Liver (tissue), 9 donors: ENCODE data around the gene WDR5. TPM values are rescaled to one million over a fixed set of nuclear protein-coding genes. Genes with fewer than 3 reads are reported as not detected.

ENCODE experiments used
- DNase-seq: peaks from one replicate; pipeline ENCODE4 v3.0.0-alpha.2; 2017; ENCODE audit warnings: low spot score
- H3K27ac ChIP-seq, 2 donors: one replicate each; pipeline ENCODE4 v1.7.0; 2013; ENCODE audit warnings: inconsistent platforms in 2 of 2, low read length in 2 of 2, control low read depth in 1 of 2, low read depth in 1 of 2, mild to moderate bottlenecking in 1 of 2
- H3K27me3 ChIP-seq, 4 donors: one replicate each; pipeline versions ENCODE4 v1.6.1 to v1.7.0; 2013; ENCODE audit warnings: low read length in 3 of 4, inconsistent platforms in 1 of 4, mild to moderate bottlenecking in 1 of 4, moderate library complexity in 1 of 4; ENCODE audit not compliant: control insufficient read depth in 4 of 4, insufficient read depth in 4 of 4
- H3K36me3 ChIP-seq, 4 donors: one replicate each; pipeline versions ENCODE4 v1.6.1 to v1.7.0; 2013; ENCODE audit warnings: low read length in 3 of 4, mild to moderate bottlenecking in 3 of 4, low read depth in 1 of 4, moderate library complexity in 1 of 4; ENCODE audit not compliant: control insufficient read depth in 4 of 4, insufficient read depth in 3 of 4
- H3K4me1 ChIP-seq, 4 donors: one replicate each; pipeline versions ENCODE4 v1.6.1 to v1.7.0; 2013; ENCODE audit warnings: low read length in 3 of 4, mild to moderate bottlenecking in 3 of 4, moderate library complexity in 1 of 4; ENCODE audit not compliant: control insufficient read depth in 4 of 4, insufficient read depth in 4 of 4
- H3K4me3 ChIP-seq, 3 donors: one replicate each; pipeline versions ENCODE4 v1.6.1 to v1.7.0; 2013; ENCODE audit warnings: low read length in 3 of 3, control low read depth in 1 of 3, low read depth in 1 of 3, mild to moderate bottlenecking in 1 of 3
- H3K9ac ChIP-seq, 2 donors: one replicate each; pipeline ENCODE4 v1.7.0; 2013; ENCODE audit warnings: low read length in 2 of 2, mild to moderate bottlenecking in 2 of 2, moderate library complexity in 2 of 2, control low read depth in 1 of 2, low read depth in 1 of 2
- H3K9me3 ChIP-seq, 4 donors: one replicate each; pipeline versions ENCODE4 v1.6.1 to v1.7.0; 2013; ENCODE audit warnings: low read length in 3 of 4; ENCODE audit not compliant: control insufficient read depth in 4 of 4
- CTCF ChIP-seq: fragments of 150-350 bp; IDR thresholded peaks from 2 replicates; pipeline ENCODE4 v1.5.1; 2017; ENCODE audit warnings: improper control_type of control experiment, low read depth, low read length; ENCODE audit not compliant: missing input control
- EGR1 ChIP-seq, 2 donors: IDR thresholded peaks; 2 replicates each; pipeline ENCODE4 v1.6.1; 2016 to 2018; ENCODE audit warnings: antibody characterized with exemption in 2 of 2, low read depth in 2 of 2
- FOXA1 ChIP-seq: IDR thresholded peaks from 2 replicates; pipeline ENCODE4 v1.6.1; 2016; ENCODE audit warnings: antibody characterized with exemption
- FOXA2 ChIP-seq: IDR thresholded peaks from 2 replicates; pipeline ENCODE4 v1.6.1; 2016; ENCODE audit warnings: antibody characterized with exemption
- GABPA ChIP-seq, 2 donors: IDR thresholded peaks in 1 of 2; conservative IDR thresholded peaks in 1 of 2; 2 replicates each; pipeline ENCODE4 v1.6.1; 2016; ENCODE audit warnings: antibody characterized with exemption in 2 of 2, mild to moderate bottlenecking in 1 of 2, moderate library complexity in 1 of 2
- HNF4A ChIP-seq, 2 donors: conservative IDR thresholded peaks; 2 replicates each; pipeline ENCODE4 v1.6.1; 2016; ENCODE audit warnings: antibody characterized with exemption in 2 of 2, mild to moderate bottlenecking in 2 of 2
- HNF4G ChIP-seq: IDR thresholded peaks from 2 replicates; pipeline ENCODE4 v1.6.1; 2016; ENCODE audit warnings: antibody characterized with exemption
- JUND ChIP-seq, 2 donors: IDR thresholded peaks; 2 replicates each; pipeline ENCODE4 v1.6.1; 2016; ENCODE audit warnings: antibody characterized with exemption in 2 of 2
- MAX ChIP-seq: IDR thresholded peaks from 2 replicates; pipeline ENCODE4 v1.6.1; 2016; ENCODE audit warnings: antibody characterized with exemption
- NR2F2 ChIP-seq: IDR thresholded peaks from 2 replicates; pipeline ENCODE4 v1.6.1; 2016; ENCODE audit warnings: antibody characterized with exemption
- RAD21 ChIP-seq, 2 donors: IDR thresholded peaks; 2 replicates each; pipeline ENCODE4 v1.6.1; 2016; ENCODE audit warnings: antibody characterized with exemption in 2 of 2, mild to moderate bottlenecking in 2 of 2
- RXRA ChIP-seq, 2 donors: IDR thresholded peaks; 2 replicates each; pipeline ENCODE4 v1.6.1; 2017 to 2018; ENCODE audit warnings: antibody characterized with exemption in 2 of 2, mild to moderate bottlenecking in 1 of 2
- SP1 ChIP-seq: IDR thresholded peaks from 2 replicates; pipeline ENCODE4 v1.6.1; 2018; ENCODE audit warnings: antibody characterized with exemption, mild to moderate bottlenecking
- TAF1 ChIP-seq: conservative IDR thresholded peaks from 2 replicates; pipeline ENCODE4 v1.6.1; 2016; ENCODE audit warnings: antibody characterized with exemption, mild to moderate bottlenecking
- WGBS: extraction: QIAGEN DNeasy Blood & Tissue Kit; methylation state at CpG from one replicate; pipeline ENCODE4 v1.1.7; 2013; 5-methylcytosine and 5-hydroxymethylcytosine counted together
- polyA plus RNA-seq, 2 donors: library from polyadenylated mRNA; stranded (reverse) in 1 of 2; unstranded in 1 of 2; fragments of 200-250 nt in 1 of 2; fragments of >200 nt in 1 of 2; fragmentation: Nextera tagmentation in 1 of 2; extraction: Ambion mirVana in 1 of 2; gene quantifications; one replicate each; pipeline versions ENCODE4 v1.2.1 to v1.2.3, GENCODE V29; 2013 to 2015
- total RNA-seq, 2 donors: library from RNA; depleted of rRNA; stranded (reverse); fragments of >200 nt; gene quantifications; one replicate each; pipeline ENCODE4 v1.2.3, GENCODE V29; 2014
- TF ChIP-seq, protein P1 (sequence below): IDR thresholded peaks from 2 replicates; pipeline ENCODE4 v1.6.1; 2016; ENCODE audit warnings: antibody characterized with exemption
- TF ChIP-seq, protein P2 (sequence below): IDR thresholded peaks from 2 replicates; pipeline ENCODE4 v1.6.1; 2016; ENCODE audit warnings: antibody characterized with exemption, mild to moderate bottlenecking
- TF ChIP-seq, protein P3 (sequence below): IDR thresholded peaks from 2 replicates; pipeline ENCODE4 v1.6.1; 2016; ENCODE audit warnings: antibody characterized with exemption
- donor health status: healthy.
- donor health status: healthy.
- donor health status: healthy.
- donor health status: healthy.
- donor health status: healthy.

The WDR5 gene
- total and polyA plus RNA-seq, 4 donors: 11.1 to 21.6 (median 14.6) TPM

- 72% methylated on average over 24 of the region's 24 CpGs for WGBS
- TF ChIP-seq HNF4A (conservative IDR thresholded peaks at IDR 0.05) (peak in 1 of 2 donors; percentile 44), MAX (no peak), GABPA (IDR thresholded peaks at IDR 0.05 in 1 of 2, conservative IDR thresholded peaks at IDR 0.05 in 1 of 2) (no peak), CTCF (no peak), JUND (IDR thresholded peaks at IDR 0.05) (no peak)
- TF ChIP-seq, protein P1, sequence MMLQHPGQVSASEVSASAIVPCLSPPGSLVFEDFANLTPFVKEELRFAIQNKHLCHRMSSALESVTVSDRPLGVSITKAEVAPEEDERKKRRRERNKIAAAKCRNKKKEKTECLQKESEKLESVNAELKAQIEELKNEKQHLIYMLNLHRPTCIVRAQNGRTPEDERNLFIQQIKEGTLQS: no peak
- no peaks in the 10 kb centered on the region for H3K9me3 ChIP-seq
- H3K4me3 ChIP-seq: no peak overlapping the region
- no peak for DNase-seq
- H3K27me3 ChIP-seq: no peaks in the 10 kb centered on the region
- H3K36me3 ChIP-seq: no peaks in the 10 kb centered on the region
- H3K27ac ChIP-seq: peak overlapping the region; percentile 61 to 85
- no peak overlapping the region for H3K9ac ChIP-seq
- peaks cover 12 to 29% (median 22%) of the 10 kb centered on the region in 4 donors for H3K4me1 ChIP-seq
Measured at GRCh38 chr9:134169724-134170401, 34.0 kb downstream of the WDR5 start.

DNA sequence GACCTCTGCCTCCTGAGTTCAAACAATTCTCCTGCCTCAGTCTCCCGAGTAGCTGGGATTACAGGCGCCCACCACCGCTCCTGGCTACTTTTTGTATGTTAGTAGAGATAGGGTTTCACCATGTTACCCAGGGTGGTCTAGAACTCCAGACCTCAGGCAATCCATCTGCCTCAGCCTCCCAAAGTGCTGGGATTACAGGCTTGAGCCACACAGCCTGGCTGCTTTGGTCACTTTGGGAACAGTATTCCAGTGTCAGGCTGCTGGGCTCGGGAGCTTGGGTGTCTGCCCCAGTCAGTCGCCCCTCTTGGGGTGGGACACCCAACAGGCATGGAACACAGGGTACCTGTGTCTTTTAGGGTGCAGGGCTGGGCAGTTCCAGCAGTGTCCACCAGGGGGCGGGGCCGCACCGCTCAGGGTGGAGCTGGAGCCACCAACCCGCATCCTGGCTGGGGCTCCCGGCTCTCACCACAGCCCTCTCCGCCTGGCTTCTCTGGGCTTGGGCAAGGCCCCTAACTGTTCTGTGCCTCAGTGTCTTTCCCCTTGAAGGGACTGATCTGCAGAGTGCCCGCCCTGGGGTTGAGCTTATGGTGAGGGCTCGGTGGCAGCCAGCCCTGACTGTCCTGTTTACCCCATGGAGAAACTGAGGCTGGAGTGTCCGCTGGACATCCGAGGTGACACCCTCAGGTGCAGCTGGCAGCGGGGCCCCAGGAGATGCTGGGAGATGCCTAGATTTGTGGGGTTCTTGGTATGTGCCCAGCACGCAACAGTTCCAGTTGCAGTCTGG, 34.8 kb downstream of the WDR5 start:
- Histone ChIP-seq H3K36me3 (no peaks in the 10 kb centered on the region), H3K27me3 (no peaks in the 10 kb centered on the region), H3K4me1 (peaks cover 12 to 37% (median 26%) of the 10 kb centered on the region in 4 donors), H3K27ac (peak overlapping the region in 1 of 2 donors; percentile 61), H3K4me3 (no peak overlapping the region), H3K9ac (no peak overlapping the region), H3K9me3 (no peaks in the 10 kb centered on the region)
- no peak for TF ChIP-seq HNF4A (conservative IDR thresholded peaks at IDR 0.05)
- no peak for TF ChIP-seq HNF4G
- TF ChIP-seq RXRA (IDR thresholded peaks at IDR 0.05): no peak
- no peak for TF ChIP-seq FOXA1
- no peak for TF ChIP-seq JUND (IDR thresholded peaks at IDR 0.05)
- TF ChIP-seq NR2F2: no peak
- TF ChIP-seq, protein P2, sequence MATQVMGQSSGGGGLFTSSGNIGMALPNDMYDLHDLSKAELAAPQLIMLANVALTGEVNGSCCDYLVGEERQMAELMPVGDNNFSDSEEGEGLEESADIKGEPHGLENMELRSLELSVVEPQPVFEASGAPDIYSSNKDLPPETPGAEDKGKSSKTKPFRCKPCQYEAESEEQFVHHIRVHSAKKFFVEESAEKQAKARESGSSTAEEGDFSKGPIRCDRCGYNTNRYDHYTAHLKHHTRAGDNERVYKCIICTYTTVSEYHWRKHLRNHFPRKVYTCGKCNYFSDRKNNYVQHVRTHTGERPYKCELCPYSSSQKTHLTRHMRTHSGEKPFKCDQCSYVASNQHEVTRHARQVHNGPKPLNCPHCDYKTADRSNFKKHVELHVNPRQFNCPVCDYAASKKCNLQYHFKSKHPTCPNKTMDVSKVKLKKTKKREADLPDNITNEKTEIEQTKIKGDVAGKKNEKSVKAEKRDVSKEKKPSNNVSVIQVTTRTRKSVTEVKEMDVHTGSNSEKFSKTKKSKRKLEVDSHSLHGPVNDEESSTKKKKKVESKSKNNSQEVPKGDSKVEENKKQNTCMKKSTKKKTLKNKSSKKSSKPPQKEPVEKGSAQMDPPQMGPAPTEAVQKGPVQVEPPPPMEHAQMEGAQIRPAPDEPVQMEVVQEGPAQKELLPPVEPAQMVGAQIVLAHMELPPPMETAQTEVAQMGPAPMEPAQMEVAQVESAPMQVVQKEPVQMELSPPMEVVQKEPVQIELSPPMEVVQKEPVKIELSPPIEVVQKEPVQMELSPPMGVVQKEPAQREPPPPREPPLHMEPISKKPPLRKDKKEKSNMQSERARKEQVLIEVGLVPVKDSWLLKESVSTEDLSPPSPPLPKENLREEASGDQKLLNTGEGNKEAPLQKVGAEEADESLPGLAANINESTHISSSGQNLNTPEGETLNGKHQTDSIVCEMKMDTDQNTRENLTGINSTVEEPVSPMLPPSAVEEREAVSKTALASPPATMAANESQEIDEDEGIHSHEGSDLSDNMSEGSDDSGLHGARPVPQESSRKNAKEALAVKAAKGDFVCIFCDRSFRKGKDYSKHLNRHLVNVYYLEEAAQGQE: no peak
- no peak for TF ChIP-seq CTCF
- TF ChIP-seq SP1: no peak
- TF ChIP-seq, protein P3, sequence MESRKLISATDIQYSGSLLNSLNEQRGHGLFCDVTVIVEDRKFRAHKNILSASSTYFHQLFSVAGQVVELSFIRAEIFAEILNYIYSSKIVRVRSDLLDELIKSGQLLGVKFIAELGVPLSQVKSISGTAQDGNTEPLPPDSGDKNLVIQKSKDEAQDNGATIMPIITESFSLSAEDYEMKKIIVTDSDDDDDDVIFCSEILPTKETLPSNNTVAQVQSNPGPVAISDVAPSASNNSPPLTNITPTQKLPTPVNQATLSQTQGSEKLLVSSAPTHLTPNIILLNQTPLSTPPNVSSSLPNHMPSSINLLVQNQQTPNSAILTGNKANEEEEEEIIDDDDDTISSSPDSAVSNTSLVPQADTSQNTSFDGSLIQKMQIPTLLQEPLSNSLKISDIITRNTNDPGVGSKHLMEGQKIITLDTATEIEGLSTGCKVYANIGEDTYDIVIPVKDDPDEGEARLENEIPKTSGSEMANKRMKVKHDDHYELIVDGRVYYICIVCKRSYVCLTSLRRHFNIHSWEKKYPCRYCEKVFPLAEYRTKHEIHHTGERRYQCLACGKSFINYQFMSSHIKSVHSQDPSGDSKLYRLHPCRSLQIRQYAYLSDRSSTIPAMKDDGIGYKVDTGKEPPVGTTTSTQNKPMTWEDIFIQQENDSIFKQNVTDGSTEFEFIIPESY: no peak
- no peak for TF ChIP-seq EGR1 (IDR thresholded peaks at IDR 0.05; ENCODE audit: low read depth in 2 of 2)
- TF ChIP-seq RAD21 (IDR thresholded peaks at IDR 0.05): no peak
- TF ChIP-seq FOXA2: no peak
- no peak for TF ChIP-seq TAF1
- WGBS: 29% methylated on average over 17 of the region's 17 CpGs
- no peak for DNase-seq
